Measurements from ENCODE around the gene BLOC1S1.

DNA sequence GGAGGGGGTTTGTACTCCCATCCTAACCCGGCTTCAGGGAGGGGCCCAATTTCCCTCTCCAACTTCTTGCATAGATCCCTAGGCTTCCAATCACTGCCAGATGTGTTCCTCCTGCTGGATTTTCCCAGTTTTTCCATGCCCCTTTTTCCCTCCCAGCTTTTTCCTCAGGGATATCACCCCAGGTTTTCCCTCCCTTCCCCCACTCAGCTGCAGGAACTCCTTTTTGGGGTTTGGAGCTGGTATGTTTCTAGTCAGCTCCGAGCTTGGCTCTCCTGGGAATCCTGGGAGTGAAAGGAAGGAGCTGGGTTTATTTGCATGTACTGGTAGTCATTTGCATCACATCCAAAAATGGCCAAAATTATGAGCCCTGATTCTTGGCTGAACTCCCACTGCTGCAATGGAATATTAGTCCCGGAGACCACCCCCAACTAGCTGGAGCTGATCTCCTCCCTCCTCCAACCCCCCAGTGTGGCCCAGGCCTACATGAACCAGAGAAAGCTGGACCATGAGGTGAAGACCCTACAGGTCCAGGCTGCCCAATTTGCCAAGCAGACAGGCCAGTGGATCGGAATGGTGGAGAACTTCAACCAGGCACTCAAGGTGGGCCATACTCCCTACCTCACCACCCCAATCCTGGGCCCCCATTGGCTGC lies 2.9 kb downstream of the BLOC1S1 start:
- TF ChIP-seq, protein P1, sequence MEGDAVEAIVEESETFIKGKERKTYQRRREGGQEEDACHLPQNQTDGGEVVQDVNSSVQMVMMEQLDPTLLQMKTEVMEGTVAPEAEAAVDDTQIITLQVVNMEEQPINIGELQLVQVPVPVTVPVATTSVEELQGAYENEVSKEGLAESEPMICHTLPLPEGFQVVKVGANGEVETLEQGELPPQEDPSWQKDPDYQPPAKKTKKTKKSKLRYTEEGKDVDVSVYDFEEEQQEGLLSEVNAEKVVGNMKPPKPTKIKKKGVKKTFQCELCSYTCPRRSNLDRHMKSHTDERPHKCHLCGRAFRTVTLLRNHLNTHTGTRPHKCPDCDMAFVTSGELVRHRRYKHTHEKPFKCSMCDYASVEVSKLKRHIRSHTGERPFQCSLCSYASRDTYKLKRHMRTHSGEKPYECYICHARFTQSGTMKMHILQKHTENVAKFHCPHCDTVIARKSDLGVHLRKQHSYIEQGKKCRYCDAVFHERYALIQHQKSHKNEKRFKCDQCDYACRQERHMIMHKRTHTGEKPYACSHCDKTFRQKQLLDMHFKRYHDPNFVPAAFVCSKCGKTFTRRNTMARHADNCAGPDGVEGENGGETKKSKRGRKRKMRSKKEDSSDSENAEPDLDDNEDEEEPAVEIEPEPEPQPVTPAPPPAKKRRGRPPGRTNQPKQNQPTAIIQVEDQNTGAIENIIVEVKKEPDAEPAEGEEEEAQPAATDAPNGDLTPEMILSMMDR (IDR thresholded peaks at IDR 0.05) = no peak
- TF ChIP-seq POLR2A (IDR thresholded peaks at IDR 0.05) = no peak
